WI38 (cell line): ENCODE results near the gene UBE2G2.

Source experiments
- H3K4me3 ChIP-seq: 2 replicates; pipeline ENCODE4 v1.5.1; 2011; ENCODE audit warnings: low read depth, mild to moderate bottlenecking, control low read depth, low read length
- CTCF ChIP-seq: IDR thresholded peaks from 2 replicates; pipeline ENCODE4 v1.5.1; 2012; ENCODE audit warnings: low read depth, mild to moderate bottlenecking, control low read depth, low read length

UBE2G2 gene

GRCh38 chr21:44800971-44801467, 601 bp downstream of the UBE2G2 start:
- peak overlapping the region; percentile 90 for H3K4me3 ChIP-seq
- TF ChIP-seq CTCF: no peak

GRCh38 chr21:44800103-44800502, 1.5 kb downstream of the UBE2G2 start:
- H3K4me3 ChIP-seq: peak overlapping the region; percentile 90; the same call in 1 of the 2 replicates

GRCh38 chr21:44799646-44800045, 2.0 kb downstream of the UBE2G2 start:
- no peak overlapping the region for H3K4me3 ChIP-seq

More at GRCh38 chr21:44800103-44800502, 1.5 kb downstream of the UBE2G2 start:
- no peak for TF ChIP-seq CTCF

GRCh38 chr21:44797775-44798174, 3.8 kb downstream of the UBE2G2 start:
- no peak for TF ChIP-seq CTCF
- H3K4me3 ChIP-seq: no peak overlapping the region

More at GRCh38 chr21:44799646-44800045, 2.0 kb downstream of the UBE2G2 start:
- TF ChIP-seq CTCF: no peak

- TF ChIP-seq CTCF: no peak
- H3K4me3 ChIP-seq: no peak overlapping the region
Observed at GRCh38 chr21:44795342-44795741, 6.3 kb downstream of the UBE2G2 start.

GRCh38 chr21:44793592-44794374, 7.8 kb downstream of the UBE2G2 start:
- no peak overlapping the region for H3K4me3 ChIP-seq
- TF ChIP-seq CTCF: no peak

- peak; percentile 75 for TF ChIP-seq CTCF
- H3K4me3 ChIP-seq: no peak overlapping the region
Observed at GRCh38 chr21:44792702-44793591, 8.7 kb downstream of the UBE2G2 start.
